ENCODE results near the gene ACOXL. TPM values are rescaled to one million over a fixed set of nuclear protein-coding genes. Genes with fewer than 3 reads are reported as not detected.

The ACOXL gene
- total RNA-seq, 5 donors from 2014 or later (not counting 1 experiment from before 2014, with no cell fraction given) = 0.10 TPM; not detected in 4

GRCh38 chr2:110955556-110955955 lies 223.2 kb downstream of the ACOXL start:
- Histone ChIP-seq H3K4me3 (ENCODE audit: control insufficient read depth in 1 of 2, extremely low read depth in 1 of 2, low read length in 1 of 2) (no peak overlapping the region), H3K9me3 (no peaks in the 10 kb centered on the region), H3K27me3 (replicated peaks in 1 of 2; ENCODE audit: control insufficient read depth in 2 of 2, extremely low read depth in 1 of 2, insufficient read depth in 2 of 2, low read length in 1 of 2) (peaks cover 0 to 11% of the 10 kb centered on the region in 2 experiments), H3K4me1 (ENCODE audit: control insufficient read depth in 1 of 2, extremely low read depth in 1 of 2, insufficient read depth in 2 of 2, low read length in 2 of 2) (no peaks in the 10 kb centered on the region), H3K36me3 (ENCODE audit: control insufficient read depth in 2 of 2, extremely low read depth in 1 of 2, insufficient read depth in 1 of 2, low read length in 1 of 2) (no peaks in the 10 kb centered on the region), H3K27ac (ENCODE audit: low read length) (no peak overlapping the region)
- Mint-ChIP-seq H3K27ac (peak overlapping the region in 1 of 2 donors; percentile 25), H3K4me1 (no peaks in the 10 kb centered on the region), H3K9me3 (no peaks in the 10 kb centered on the region), H3K27me3 (peaks cover 5 to 13% of the 10 kb centered on the region in 2 donors), H3K36me3 (no peaks in the 10 kb centered on the region), H3K4me3 (no peak overlapping the region)
- ChIA-PET CTCF (no interaction called here), POLR2A (no interaction called here)
- ATAC-seq (replicated peaks in 1 of 4) (no peak), DNase-seq (no peak)
- WGBS (ENCODE audit: insufficient coverage) = 68% methylated on average over 2 of the region's 3 CpGs

DNA sequence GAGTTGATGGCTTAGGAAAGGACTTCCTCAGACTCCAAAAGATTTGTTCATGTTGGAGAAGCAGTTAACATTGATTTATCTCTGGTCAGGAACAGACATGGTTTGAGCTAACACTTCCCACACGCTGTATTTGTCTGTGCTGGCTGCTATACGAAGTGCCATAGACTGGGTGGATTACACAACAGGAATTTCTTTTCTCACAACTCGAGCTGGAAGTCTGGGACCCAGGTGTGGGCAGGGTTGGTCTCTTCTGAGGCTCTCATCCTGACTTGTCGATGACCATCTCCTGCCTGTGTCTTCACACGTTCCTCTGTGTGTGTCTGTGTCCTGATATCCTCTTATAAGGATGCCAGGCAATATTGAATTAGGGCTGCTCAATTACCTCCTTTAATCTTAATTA lies 224.9 kb downstream of the ACOXL start:
- Histone ChIP-seq H3K27ac (ENCODE audit: low read length) (no peak overlapping the region), H3K27me3 (replicated peaks in 1 of 2; ENCODE audit: control insufficient read depth in 2 of 2, extremely low read depth in 1 of 2, insufficient read depth in 2 of 2, low read length in 1 of 2) (peaks cover 0 to 11% of the 10 kb centered on the region in 2 experiments), H3K9me3 (no peaks in the 10 kb centered on the region), H3K36me3 (ENCODE audit: control insufficient read depth in 2 of 2, extremely low read depth in 1 of 2, insufficient read depth in 1 of 2, low read length in 1 of 2) (no peaks in the 10 kb centered on the region), H3K4me1 (ENCODE audit: control insufficient read depth in 1 of 2, extremely low read depth in 1 of 2, insufficient read depth in 2 of 2, low read length in 2 of 2) (no peaks in the 10 kb centered on the region), H3K4me3 (ENCODE audit: control insufficient read depth in 1 of 2, extremely low read depth in 1 of 2, low read length in 1 of 2) (no peak overlapping the region)
- CTCF ChIA-PET = no interaction called here
- DNase-seq (no peak), ATAC-seq (replicated peaks in 1 of 4) (no peak)
- no peak overlapping the region for H3K27ac Mint-ChIP-seq
- no peaks in the 10 kb centered on the region for H3K9me3 Mint-ChIP-seq
- H3K4me3 Mint-ChIP-seq = no peak overlapping the region
- WGBS (ENCODE audit: insufficient coverage) = no CpG with 5 or more reads among the region's 5 CpGs
- no peaks in the 10 kb centered on the region for H3K36me3 Mint-ChIP-seq
- H3K27me3 Mint-ChIP-seq = peaks cover 8 to 13% of the 10 kb centered on the region in 2 donors
- POLR2A ChIA-PET = no interaction called here
- H3K4me1 Mint-ChIP-seq = no peaks in the 10 kb centered on the region

DNA sequence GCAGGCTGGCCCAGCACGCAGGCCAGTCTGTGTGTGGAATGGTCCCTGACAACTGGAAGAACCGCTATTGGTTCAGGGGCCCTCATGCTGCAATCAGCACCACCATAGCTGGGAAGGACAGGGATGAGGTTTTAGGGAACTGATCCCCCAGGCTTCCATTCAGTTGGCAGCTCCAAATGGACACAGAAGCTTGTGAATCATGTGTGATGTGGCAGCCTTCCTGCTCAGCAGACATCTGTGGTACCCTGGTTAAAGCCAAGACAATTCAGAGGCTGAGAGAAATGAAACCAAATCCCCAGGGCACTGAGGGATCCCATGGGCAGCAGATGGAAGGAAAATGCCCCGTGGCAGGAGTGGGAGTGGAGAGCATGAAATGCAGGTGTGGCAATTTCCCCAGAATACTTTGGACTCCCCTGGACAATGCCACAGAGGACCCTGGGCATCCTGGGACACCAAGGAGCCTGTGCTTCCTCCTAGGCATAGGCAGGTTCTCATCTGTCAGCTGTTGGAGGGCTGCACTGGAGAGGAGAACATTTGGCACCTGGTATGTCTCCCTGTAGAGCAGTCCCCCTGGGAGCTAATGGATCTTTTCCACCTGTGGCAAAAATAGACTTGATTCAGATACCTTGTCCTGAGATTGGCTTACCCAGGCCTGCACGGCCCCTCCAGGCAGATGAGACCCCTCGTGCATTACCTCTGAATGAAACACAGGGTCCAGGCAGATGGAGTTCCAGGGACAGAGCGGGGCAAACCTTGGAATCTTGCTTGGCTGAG lies 226.2 kb downstream of the ACOXL start:
- H3K9me3 Mint-ChIP-seq = no peaks in the 10 kb centered on the region
- H3K36me3 Mint-ChIP-seq = no peaks in the 10 kb centered on the region
- no peak overlapping the region for H3K27ac Mint-ChIP-seq
- no peak overlapping the region for H3K4me3 Mint-ChIP-seq
- ChIA-PET POLR2A (no interaction called here), CTCF (no interaction called here)
- no peak overlapping the region for H3K4me3 ChIP-seq (ENCODE audit: control insufficient read depth in 1 of 2, extremely low read depth in 1 of 2, low read length in 1 of 2)
- no peak overlapping the region for H3K27ac ChIP-seq (ENCODE audit: low read length)
- no peaks in the 10 kb centered on the region for H3K9me3 ChIP-seq
- 80% methylated on average over 6 of the region's 6 CpGs for WGBS (ENCODE audit: insufficient coverage)
- H3K4me1 Mint-ChIP-seq = no peaks in the 10 kb centered on the region
- H3K27me3 Mint-ChIP-seq = peaks cover 10 to 11% of the 10 kb centered on the region in 2 donors
- H3K27me3 ChIP-seq (replicated peaks in 1 of 2; ENCODE audit: control insufficient read depth in 2 of 2, extremely low read depth in 1 of 2, insufficient read depth in 2 of 2, low read length in 1 of 2) = peaks cover 0 to 11% of the 10 kb centered on the region in 2 experiments
- DNase-seq (no peak), ATAC-seq (replicated peaks in 1 of 4) (no peak)
- no peaks in the 10 kb centered on the region for H3K4me1 ChIP-seq (ENCODE audit: control insufficient read depth in 1 of 2, extremely low read depth in 1 of 2, insufficient read depth in 2 of 2, low read length in 2 of 2)
- no peaks in the 10 kb centered on the region for H3K36me3 ChIP-seq (ENCODE audit: control insufficient read depth in 2 of 2, extremely low read depth in 1 of 2, insufficient read depth in 1 of 2, low read length in 1 of 2)

DNA sequence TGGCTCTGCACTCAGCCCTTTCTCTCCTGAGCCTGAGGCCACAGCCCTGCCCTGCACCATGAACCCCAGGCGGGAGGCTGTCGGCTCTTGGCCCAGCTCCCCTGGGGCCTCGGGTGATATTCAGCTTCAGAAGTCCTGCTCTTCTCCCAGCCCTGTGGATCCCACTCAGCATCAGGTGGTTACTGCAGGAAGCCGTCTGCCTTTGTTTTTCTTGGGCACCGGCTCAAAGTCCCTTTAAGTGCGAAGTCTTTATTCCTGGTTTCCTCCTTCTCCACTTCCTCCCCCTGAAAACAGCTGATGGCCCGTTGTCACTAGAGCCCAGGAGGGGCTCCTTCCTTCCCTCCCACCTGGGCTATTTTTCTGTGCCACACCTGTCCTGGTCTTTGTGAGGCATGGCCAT lies 226.8 kb downstream of the ACOXL start:
- Histone ChIP-seq H3K4me1 (ENCODE audit: control insufficient read depth in 1 of 2, extremely low read depth in 1 of 2, insufficient read depth in 2 of 2, low read length in 2 of 2) (no peaks in the 10 kb centered on the region), H3K9me3 (no peaks in the 10 kb centered on the region), H3K36me3 (ENCODE audit: control insufficient read depth in 2 of 2, extremely low read depth in 1 of 2, insufficient read depth in 1 of 2, low read length in 1 of 2) (no peaks in the 10 kb centered on the region), H3K27me3 (replicated peaks in 1 of 2; ENCODE audit: control insufficient read depth in 2 of 2, extremely low read depth in 1 of 2, insufficient read depth in 2 of 2, low read length in 1 of 2) (peaks cover 0 to 11% of the 10 kb centered on the region in 2 experiments), H3K4me3 (ENCODE audit: control insufficient read depth in 1 of 2, extremely low read depth in 1 of 2, low read length in 1 of 2) (no peak overlapping the region), H3K27ac (ENCODE audit: low read length) (no peak overlapping the region)
- Mint-ChIP-seq H3K4me3 (no peak overlapping the region), H3K9me3 (no peaks in the 10 kb centered on the region), H3K4me1 (no peaks in the 10 kb centered on the region), H3K27me3 (peaks cover 9 to 13% of the 10 kb centered on the region in 2 donors), H3K27ac (no peak overlapping the region), H3K36me3 (no peaks in the 10 kb centered on the region)
- WGBS (ENCODE audit: insufficient coverage) = 67% methylated on average over 7 of the region's 7 CpGs
- ChIA-PET POLR2A (no interaction called here), CTCF (no interaction called here)
- no peak for ATAC-seq (replicated peaks in 1 of 4)
- no peak for DNase-seq

DNA sequence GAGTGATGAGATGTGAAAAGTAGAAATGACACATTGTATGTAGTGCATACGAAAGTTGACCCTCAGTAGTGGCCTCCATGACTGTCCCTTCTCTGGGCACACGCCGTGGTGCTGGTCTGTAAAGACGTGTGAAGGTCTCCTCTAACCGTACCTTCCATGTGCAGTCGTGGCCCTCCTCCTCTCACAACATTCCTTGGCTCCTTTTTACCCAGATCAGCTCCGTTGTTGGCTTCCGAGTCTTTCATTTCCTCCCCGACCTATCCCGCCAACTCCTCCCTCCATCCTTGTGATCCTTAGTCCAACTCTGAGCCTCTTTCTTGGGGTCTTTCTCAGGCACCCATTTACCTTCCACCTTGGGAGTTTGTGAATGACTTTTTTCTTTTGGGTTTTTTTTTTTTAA lies 227.9 kb downstream of the ACOXL start:
- WGBS (ENCODE audit: insufficient coverage) = 67% methylated on average over 8 of the region's 10 CpGs
- H3K27ac Mint-ChIP-seq = no peak overlapping the region
- no peak for ATAC-seq (replicated peaks in 1 of 4)

DNA sequence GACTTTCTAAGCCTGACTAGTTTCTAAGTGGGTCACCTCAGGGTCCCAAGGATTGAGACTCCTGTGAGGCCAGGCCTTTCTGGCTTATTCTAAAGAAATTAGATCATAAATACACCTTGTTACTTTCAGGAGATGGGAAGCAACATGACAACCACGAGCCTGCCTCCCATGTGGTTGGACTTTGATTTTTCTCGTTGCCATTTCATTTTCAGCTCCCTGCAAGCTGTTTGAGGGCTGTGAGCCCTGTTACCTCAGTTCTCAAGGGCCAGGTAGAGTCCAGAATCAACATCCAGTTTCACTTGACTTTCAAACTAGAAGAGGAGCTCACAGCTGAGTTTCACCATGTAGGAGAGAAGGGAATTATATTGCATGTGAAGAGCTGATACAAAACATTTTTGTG lies 228.6 kb downstream of the ACOXL start:
- ChIA-PET POLR2A (no interaction called here), CTCF (interaction anchor here in 1 of 2 donors (0.6 kb wide), 1 partner anchor 261 kb away, joined by 3 read pairs; no protein-coding TSS in a partner anchor)
- Histone ChIP-seq H3K9me3 (no peaks in the 10 kb centered on the region), H3K27me3 (replicated peaks in 1 of 2; ENCODE audit: control insufficient read depth in 2 of 2, extremely low read depth in 1 of 2, insufficient read depth in 2 of 2, low read length in 1 of 2) (peaks cover 0 to 12% of the 10 kb centered on the region in 2 experiments), H3K4me3 (ENCODE audit: control insufficient read depth in 1 of 2, extremely low read depth in 1 of 2, low read length in 1 of 2) (no peak overlapping the region), H3K36me3 (ENCODE audit: control insufficient read depth in 2 of 2, extremely low read depth in 1 of 2, insufficient read depth in 1 of 2, low read length in 1 of 2) (no peaks in the 10 kb centered on the region), H3K4me1 (ENCODE audit: control insufficient read depth in 1 of 2, extremely low read depth in 1 of 2, insufficient read depth in 2 of 2, low read length in 2 of 2) (no peaks in the 10 kb centered on the region), H3K27ac (ENCODE audit: low read length) (no peak overlapping the region)
- no peaks in the 10 kb centered on the region for H3K4me1 Mint-ChIP-seq
- H3K27me3 Mint-ChIP-seq = peaks cover 4 to 17% of the 10 kb centered on the region in 2 donors
- no peak for DNase-seq
- no peak overlapping the region for H3K4me3 Mint-ChIP-seq
- WGBS (ENCODE audit: insufficient coverage) = no CpG with 5 or more reads among the region's 2 CpGs
- no peak overlapping the region for H3K27ac Mint-ChIP-seq
- no peaks in the 10 kb centered on the region for H3K36me3 Mint-ChIP-seq
- H3K9me3 Mint-ChIP-seq = no peaks in the 10 kb centered on the region
- ATAC-seq (replicated peaks in 1 of 4) = no peak

More for the DNA sequence above, 227.9 kb downstream of the ACOXL start:
- no peaks in the 10 kb centered on the region for H3K4me1 Mint-ChIP-seq
- peaks cover 8 to 13% of the 10 kb centered on the region in 2 donors for H3K27me3 Mint-ChIP-seq
- H3K27me3 ChIP-seq (replicated peaks in 1 of 2; ENCODE audit: control insufficient read depth in 2 of 2, extremely low read depth in 1 of 2, insufficient read depth in 2 of 2, low read length in 1 of 2) = peaks cover 0 to 11% of the 10 kb centered on the region in 2 experiments
- CTCF ChIA-PET = no interaction called here
- H3K9me3 Mint-ChIP-seq = no peaks in the 10 kb centered on the region
- H3K27ac ChIP-seq (ENCODE audit: low read length) = no peak overlapping the region
- H3K4me3 ChIP-seq (ENCODE audit: control insufficient read depth in 1 of 2, extremely low read depth in 1 of 2, low read length in 1 of 2) = no peak overlapping the region
- POLR2A ChIA-PET = no interaction called here
- DNase-seq = no peak
- H3K9me3 ChIP-seq = no peaks in the 10 kb centered on the region
- H3K36me3 ChIP-seq (ENCODE audit: control insufficient read depth in 2 of 2, extremely low read depth in 1 of 2, insufficient read depth in 1 of 2, low read length in 1 of 2) = no peaks in the 10 kb centered on the region
- H3K36me3 Mint-ChIP-seq = no peaks in the 10 kb centered on the region
- no peak overlapping the region for H3K4me3 Mint-ChIP-seq
- H3K4me1 ChIP-seq (ENCODE audit: control insufficient read depth in 1 of 2, extremely low read depth in 1 of 2, insufficient read depth in 2 of 2, low read length in 2 of 2) = no peaks in the 10 kb centered on the region
